Suppressor macrophage (primary cell): ENCODE results near the gene TNS4.

Experiments used
- DNase-seq, 4 experiments: peaks; one replicate each; pipeline ENCODE4 v3.0.0-alpha.2; 2020 to 2022

Gene TNS4

DNA sequence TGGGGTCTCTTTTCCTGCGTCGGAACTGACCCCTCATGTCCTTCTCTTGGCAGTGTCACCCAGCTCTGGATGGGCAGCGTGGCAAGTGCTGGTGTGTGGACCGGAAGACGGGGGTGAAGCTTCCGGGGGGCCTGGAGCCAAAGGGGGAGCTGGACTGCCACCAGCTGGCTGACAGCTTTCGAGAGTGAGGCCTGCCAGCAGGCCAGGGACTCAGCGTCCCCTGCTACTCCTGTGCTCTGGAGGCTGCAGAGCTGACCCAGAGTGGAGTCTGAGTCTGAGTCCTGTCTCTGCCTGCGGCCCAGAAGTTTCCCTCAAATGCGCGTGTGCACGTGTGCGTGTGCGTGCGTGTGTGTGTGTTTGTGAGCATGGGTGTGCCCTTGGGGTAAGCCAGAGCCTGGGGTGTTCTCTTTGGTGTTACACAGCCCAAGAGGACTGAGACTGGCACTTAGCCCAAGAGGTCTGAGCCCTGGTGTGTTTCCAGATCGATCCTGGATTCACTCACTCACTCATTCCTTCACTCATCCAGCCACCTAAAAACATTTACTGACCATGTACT lies 44.9 kb downstream of the TNS4 start:
- DNase-seq, result no peak

DNA sequence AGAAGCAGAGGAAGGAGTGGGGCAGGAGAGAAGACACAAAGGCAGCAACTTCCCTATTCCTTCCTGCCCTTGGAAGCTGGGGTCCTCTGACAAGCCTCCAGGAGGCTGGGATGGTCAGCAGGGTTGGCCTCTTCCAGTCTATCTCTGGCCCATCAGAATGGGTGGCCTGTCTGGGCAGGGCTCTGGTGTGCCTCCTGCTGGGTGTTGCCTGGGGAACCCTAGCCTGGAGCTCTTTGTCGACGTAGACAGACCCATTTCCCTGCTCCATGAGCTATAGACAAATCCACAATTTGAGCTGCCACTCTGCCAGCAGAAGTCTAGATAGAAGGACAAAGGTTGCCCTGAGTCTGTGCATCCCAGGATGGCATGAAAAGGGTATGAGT lies 46.8 kb downstream of the TNS4 start:
- no peak for DNase-seq

- DNase-seq, result no peak
Measured at GRCh38 chr17:40453881-40454612, 47.4 kb downstream of the TNS4 start.

DNA sequence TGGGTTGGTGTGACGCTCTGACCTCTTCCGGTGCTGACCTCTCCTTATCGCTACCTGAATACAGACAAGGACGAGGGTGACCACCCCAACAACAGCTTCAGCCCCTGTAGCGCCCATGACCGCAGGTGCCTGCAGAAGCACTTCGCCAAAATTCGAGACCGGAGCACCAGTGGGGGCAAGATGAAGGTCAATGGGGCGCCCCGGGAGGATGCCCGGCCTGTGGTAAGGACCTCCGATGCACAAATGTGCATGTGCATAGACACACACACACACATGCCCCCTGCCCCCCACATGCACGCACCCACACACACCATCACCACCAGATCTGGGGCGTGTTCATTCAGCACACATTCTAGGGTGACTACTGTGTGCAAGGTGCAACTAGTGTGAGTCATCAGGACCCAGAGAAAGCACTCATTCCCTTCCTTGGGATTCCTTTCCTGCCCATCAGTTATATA lies 48.5 kb downstream of the TNS4 start:
- no peak for DNase-seq

- DNase-seq, result peak in 2 of 4 experiments; percentile 10 to 23
Measured at GRCh38 chr17:40452216-40452787, 49.1 kb downstream of the TNS4 start.

- DNase-seq, result no peak
Measured at GRCh38 chr17:40451420-40451819, 50.0 kb downstream of the TNS4 start.

DNA sequence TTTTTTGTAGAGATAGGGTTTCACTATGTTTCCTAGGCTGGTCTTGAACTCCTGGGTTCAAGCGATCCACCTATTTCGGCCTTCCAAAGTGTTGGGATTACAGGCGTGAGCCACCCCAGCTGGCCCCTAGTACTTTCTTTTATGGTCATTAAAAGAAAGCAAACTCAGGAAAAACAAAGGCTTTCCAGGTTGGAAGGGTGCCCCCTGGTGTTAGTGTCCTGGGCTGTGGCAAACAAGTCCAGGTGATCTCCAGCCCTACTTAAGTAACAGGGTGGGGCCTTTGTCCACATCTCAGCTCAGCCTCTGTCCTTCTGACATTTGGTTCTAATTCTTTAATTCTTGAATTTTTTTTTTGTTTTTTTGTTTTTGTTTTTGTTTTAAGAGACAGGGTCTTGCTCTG lies 51.2 kb downstream of the TNS4 start:
- peak; percentile 28 to 74 (median 53) for DNase-seq

DNA sequence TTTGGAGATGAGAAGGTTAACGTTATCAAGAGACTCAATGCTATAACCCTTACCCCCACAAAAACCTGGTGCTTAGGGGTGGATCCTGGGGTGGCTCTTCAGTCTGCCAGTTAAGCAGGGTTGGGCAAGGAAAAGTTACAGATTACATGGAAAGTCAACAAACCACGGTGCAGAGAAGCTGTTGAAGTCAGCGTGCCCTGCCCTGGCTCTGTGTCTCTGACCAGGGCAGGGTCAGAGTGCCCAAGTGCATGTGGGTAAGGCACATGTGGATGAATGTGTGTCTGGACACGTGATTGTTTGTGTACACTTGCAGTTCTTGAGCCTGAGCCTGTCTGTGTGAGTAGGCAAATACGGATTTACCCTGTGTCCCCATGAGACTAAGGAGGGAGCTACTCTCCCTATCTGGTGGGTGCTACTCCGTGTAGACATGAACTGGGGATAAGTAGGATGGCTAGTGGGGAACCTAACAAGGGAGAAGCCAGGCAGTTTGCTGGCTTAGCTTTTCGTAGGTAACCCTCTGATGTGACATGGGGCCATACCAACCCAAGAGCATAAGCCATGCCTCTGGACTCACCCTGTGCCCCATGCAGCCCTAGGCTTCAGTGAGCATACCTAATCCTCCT lies 52.7 kb downstream of the TNS4 start:
- peak; percentile 8 to 54 (median 44) for DNase-seq

- peak; percentile 52 to 79 (median 68) for DNase-seq
Measured at GRCh38 chr17:40448213-40448638, 53.2 kb downstream of the TNS4 start.

DNA sequence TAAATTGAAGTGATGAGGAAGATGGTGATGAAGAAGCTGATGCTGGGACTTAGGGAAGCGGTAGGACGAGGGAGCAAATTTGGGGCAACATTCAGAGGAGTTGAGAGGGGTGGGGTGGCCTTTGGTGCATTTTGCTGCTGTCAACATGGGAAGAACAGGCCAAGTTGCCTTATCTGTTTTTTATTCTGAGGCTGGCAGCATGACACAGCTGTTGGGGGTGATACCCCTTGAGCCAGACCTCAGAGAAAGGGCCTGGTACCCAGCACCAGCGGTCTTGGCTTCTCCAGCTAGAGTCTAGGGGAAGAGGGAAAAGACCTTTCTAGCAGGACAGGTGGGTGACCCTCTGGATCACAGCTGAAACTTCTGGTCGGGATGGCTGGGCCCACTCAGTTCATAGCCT lies 53.6 kb downstream of the TNS4 start:
- no peak for DNase-seq

- DNase-seq, result no peak
Measured at GRCh38 chr17:40447148-40447644, 54.2 kb downstream of the TNS4 start.

DNA sequence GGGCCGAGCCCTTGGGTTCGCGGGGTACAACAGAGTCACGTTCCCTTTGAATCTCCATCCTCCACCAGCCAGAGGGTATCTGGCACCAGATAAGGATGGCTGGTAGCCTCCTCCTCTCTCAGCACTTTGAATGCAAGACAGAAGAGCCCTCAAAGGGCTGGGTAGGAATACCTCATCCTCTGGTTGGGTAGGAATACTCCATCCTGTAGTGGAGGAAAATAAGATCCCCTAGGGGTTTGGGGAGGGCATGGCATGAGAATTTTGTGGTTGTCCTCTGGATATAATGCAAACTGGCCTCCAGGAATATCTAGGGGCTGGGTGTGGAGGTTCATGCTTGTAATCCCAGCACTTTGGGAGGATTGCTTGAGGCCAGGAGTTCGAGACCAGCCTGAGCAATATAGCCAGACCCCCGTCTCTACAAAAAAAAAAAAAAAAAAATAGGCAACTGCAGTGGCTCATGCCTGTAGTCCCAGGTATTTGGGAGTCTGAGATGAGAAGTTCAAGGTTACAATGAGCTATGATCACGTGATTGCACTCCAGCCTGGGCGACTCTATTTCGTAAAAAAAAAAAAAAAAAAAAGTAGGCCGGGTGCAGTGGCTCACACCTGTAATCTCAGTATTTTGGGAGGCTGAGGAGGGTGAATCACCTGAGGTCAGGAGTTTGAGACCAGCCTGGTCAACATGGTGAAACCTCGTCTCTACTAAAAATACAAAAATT lies 55.5 kb downstream of the TNS4 start:
- no peak for DNase-seq

DNA sequence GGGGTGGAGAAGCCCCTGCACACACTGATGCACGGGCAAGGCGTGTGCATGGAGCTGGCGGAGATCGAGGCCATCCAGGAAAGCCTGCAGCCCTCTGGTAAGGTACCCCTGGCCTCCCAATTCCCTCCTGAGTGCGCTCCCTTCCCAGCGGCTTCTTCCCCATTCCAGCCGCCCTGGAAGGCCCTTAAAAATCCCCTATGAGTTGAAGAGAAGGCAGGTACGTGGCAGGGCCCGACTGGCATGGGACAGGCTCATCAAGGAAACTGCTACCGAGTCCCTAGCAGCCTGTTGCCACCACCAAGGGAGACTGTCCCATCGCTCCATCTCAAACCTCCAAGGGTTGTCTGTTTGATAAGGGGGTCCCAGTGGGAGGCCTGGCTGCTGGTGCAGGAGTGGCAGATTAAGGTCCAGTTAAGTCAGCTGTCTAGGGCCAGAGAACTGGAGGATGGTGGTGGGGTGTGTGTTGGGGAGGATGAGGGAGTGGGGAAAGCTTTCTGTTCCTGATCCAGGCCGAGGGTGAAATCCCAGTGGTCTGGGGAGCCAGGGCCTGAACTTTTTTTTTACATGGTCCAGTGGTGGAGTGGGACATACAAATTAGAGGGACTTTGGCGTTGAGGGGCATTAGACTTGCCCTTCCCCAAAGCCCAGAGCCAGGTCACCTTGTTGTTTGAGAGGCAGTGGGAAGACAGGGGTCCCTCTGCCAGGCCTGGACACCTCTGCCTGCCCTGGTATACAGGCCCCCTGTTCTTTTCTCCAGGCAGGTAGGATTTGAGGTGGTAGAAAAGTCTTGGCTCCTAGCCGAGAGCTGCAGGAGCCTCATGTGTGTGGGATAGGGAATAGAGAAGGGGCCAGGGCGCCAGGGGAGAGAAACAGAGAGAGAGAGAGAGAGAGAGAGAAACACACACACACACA lies 57.2 kb downstream of the TNS4 start:
- no peak for DNase-seq

DNA sequence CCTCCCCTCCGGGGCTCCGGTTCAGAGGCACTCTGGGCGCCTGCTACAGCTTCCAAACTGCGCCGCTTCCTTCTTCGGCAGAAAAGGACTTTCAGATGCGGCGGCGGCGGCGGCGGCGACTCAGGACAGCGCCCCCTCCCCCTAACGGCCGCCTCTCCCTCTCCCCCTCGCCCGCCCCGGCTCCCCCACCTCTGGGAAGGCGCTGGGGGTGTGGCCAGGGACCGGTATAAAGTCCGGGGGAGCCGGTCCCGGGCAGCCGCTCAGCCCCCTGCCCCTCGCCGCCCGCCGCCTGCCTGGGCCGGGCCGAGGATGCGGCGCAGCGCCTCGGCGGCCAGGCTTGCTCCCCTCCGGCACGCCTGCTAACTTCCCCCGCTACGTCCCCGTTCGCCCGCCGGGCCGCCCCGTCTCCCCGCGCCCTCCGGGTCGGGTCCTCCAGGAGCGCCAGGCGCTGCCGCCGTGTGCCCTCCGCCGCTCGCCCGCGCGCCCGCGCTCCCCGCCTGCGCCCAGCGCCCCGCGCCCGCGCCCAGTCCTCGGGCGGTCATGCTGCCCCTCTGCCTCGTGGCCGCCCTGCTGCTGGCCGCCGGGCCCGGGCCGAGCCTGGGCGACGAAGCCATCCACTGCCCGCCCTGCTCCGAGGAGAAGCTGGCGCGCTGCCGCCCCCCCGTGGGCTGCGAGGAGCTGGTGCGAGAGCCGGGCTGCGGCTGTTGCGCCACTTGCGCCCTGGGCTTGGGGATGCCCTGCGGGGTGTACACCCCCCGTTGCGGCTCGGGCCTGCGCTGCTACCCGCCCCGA lies 58.0 kb downstream of the TNS4 start, which contains the start of gene IGFBP4:
TSS of gene IGFBP4 (plus strand) at position 255 of the 792 bp plus-strand sequence. CDS start at position 541, 286 bp downstream.
- peak; percentile 79 to 93 (median 84) for DNase-seq

- DNase-seq, result peak; percentile 20 to 50 (median 36)
Measured at GRCh38 chr17:40442392-40443195, 58.8 kb downstream of the TNS4 start.

DNA sequence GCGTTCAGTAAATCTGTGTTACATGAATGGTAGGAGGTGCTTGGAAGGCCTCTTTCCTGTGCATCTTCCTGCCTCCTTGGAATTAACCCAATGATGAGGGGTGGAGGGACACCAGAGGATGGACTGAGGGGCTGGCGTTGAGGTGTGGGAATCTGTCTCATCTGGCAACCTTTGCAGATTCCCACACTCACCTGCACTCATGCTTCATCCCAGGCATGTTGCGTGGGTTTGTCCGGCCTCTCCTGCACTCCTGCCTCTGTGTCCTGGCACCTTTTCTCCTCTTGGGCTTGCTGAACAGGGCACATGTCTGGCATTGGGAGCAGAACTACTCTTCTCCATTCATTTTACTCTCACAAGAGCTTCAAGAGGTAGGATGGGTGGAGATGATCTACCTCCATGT lies 61.3 kb downstream of the TNS4 start:
- DNase-seq, result no peak

DNA sequence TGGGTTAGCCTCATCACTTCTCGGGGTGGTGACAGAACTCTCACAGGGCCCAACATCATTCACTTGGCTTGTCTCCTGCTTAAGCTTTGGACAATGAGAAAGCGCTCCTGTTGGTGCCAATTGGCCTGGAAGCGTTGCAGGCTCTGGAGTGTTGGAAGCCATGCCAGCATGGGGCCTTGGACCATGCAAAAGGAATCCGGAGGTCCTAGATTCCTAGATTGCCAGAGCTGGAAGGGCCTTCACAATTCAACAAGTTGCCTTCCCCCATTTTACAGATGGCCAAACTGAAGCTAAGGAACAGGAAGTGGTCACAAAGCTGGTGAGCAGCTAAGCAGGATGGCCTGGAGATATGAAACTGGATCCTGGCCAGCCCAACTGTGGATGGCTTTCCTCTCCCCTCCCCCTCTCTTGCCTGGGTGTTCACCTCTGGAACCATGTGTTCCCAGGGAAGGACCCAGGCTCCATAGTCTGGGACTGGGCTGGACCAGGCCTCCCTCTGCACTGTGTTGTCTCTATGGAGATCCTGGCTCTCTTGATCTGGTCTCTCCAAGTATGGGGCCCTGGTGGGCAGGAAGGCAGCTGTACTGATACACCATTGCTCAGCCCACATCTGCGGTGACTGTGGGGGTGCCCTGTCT lies 64.2 kb downstream of the TNS4 start:
- peak in 3 of 4 experiments; percentile 29 to 51 (median 48) for DNase-seq

DNA sequence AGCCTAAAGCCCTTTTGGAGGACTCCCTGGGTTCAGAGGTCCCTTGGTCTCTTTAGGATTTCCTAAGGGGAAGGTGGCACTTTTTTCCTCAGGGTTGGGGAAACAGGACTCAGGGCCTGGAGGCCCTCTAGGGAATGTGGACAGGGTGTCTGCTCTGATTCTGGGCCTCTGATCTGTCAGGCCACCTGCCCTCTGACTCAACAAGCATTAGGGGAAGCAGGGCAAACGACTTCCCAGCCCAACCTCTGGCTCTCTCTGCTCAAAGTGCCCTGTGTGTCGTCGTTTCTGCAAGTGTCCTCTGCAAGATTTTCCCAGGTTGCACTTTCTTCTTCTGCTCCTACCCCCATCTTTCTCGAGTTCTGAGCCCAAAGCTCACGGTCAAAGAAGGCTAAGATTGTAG lies 64.8 kb downstream of the TNS4 start:
- peak; percentile 29 to 53 (median 47) for DNase-seq
